Upper lobe of left lung (tissue), 4 donors: Measurements from ENCODE around the gene LILRB5.
"Not testable (repeated sequence)": the region's sequence is repeated elsewhere in the genome, so short reads cannot be mapped to it uniquely, and the experiment has no call there.

ENCODE experiments used
- CTCF ChIP-seq, 6 experiments: fragments of 450-650 bp in 4 of 6; fragments of 200-600 bp in 2 of 6; sonication (generic) in 2 of 6; IDR thresholded peaks; one replicate each; pipeline ENCODE4 v1.5.1; 2016 to 2019; ENCODE audit warnings: antibody characterized with exemption in 6 of 6
- EP300 ChIP-seq, 4 donors: sonication (generic); formaldehyde crosslinking; IDR thresholded peaks; one replicate each; pipeline ENCODE4 v1.5.1; 2017; ENCODE audit warnings: antibody characterized with exemption in 4 of 4, control low read depth in 2 of 4
- POLR2AphosphoS5 ChIP-seq, 2 donors: sonication (generic); formaldehyde crosslinking; IDR thresholded peaks; one replicate each; pipeline ENCODE4 v1.5.1; 2017; ENCODE audit warnings: antibody characterized with exemption in 2 of 2

GRCh38 chr19:54224619-54225018, 32.5 kb downstream of the LILRB5 start:
- not testable (repeated sequence) for TF ChIP-seq CTCF, POLR2AphosphoS5, EP300 (IDR thresholded peaks at IDR 0.05)
